NB4 (cell line): Measurements from ENCODE around the gene LRRC36.
A peak's percentile ranks its signal among the peaks of the same experiment; 100 is the strongest.

Experiments
- DNase-seq: peaks from one replicate; pipeline ENCODE4 v3.0.0; 2010; ENCODE audit warnings: low read depth
- H3K4me3 ChIP-seq: one replicate; pipeline ENCODE4 v1.5.1; 2011; ENCODE audit warnings: mild to moderate bottlenecking, low read depth, low read length, moderate library complexity
- MYC ChIP-seq: IDR thresholded peaks from 2 replicates; pipeline ENCODE4 v1.6.1; 2011; ENCODE audit warnings: low read depth, low read length
- POLR2A ChIP-seq: IDR thresholded peaks from 2 replicates; pipeline ENCODE4 v1.6.1; 2011; ENCODE audit warnings: mild to moderate bottlenecking; ENCODE audit not compliant: insufficient read length; ENCODE audit errors: extremely low read depth
- TF ChIP-seq, protein P1 (sequence below): IDR thresholded peaks from one replicate; pipeline ENCODE4 v1.5.1; 2012; ENCODE audit warnings: low read depth, low read length
- TF ChIP-seq, protein P2 (sequence below): IDR thresholded peaks from 2 replicates; pipeline ENCODE4 v1.6.1; 2011; ENCODE audit warnings: low read depth, low read length

LRRC36 gene

DNA sequence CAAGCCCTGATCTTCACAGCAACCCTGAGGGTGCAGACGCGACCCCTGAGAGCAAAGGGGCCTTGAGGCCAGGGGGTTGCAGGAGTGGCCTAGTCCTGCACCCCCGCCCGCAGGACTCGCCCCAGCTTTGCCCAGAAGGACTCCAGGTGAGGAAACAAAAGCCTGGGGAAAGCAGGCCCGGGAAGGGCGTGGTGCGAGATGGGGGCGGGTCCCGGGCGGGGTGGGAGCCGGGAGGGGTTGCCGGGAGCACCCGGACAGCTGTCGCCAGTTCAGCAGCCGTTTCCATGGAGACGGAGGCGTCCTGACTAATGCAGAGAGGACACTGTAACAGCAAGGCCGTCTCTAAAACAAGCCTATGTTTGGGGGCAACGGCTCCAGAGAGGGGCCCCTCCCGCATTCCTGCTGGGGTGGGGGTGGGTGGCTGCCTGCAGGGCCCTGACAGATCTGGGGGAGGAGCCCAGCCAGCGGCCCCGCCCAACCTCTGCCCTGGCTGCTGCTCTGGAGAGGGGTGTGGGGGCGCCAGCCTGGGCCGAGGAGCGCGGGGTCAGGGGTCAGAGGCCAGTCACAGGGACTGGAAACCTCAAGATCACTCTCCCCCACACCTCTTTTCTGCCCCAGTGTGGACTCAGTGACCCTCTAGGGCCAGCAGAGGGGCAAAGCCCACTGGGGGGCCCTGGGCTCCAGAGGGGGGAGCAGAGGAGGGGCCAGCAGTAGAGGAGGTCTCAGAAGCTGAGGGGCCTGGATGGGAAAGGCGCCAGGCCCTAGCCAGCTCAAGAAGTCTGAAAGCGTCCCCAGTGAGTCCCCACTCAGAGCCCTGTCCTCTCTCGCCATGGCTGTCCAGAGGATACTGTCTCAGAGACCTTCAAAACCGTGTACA lies 69.8 kb downstream of the LRRC36 start:
- no peak for TF ChIP-seq POLR2A
- TF ChIP-seq, protein P1, sequence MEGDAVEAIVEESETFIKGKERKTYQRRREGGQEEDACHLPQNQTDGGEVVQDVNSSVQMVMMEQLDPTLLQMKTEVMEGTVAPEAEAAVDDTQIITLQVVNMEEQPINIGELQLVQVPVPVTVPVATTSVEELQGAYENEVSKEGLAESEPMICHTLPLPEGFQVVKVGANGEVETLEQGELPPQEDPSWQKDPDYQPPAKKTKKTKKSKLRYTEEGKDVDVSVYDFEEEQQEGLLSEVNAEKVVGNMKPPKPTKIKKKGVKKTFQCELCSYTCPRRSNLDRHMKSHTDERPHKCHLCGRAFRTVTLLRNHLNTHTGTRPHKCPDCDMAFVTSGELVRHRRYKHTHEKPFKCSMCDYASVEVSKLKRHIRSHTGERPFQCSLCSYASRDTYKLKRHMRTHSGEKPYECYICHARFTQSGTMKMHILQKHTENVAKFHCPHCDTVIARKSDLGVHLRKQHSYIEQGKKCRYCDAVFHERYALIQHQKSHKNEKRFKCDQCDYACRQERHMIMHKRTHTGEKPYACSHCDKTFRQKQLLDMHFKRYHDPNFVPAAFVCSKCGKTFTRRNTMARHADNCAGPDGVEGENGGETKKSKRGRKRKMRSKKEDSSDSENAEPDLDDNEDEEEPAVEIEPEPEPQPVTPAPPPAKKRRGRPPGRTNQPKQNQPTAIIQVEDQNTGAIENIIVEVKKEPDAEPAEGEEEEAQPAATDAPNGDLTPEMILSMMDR, result no peak
- TF ChIP-seq, protein P2, sequence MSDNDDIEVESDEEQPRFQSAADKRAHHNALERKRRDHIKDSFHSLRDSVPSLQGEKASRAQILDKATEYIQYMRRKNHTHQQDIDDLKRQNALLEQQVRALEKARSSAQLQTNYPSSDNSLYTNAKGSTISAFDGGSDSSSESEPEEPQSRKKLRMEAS, result no peak
- no peak for TF ChIP-seq MYC
- peak; percentile 45 for DNase-seq
- no peak overlapping the region for H3K4me3 ChIP-seq

DNA sequence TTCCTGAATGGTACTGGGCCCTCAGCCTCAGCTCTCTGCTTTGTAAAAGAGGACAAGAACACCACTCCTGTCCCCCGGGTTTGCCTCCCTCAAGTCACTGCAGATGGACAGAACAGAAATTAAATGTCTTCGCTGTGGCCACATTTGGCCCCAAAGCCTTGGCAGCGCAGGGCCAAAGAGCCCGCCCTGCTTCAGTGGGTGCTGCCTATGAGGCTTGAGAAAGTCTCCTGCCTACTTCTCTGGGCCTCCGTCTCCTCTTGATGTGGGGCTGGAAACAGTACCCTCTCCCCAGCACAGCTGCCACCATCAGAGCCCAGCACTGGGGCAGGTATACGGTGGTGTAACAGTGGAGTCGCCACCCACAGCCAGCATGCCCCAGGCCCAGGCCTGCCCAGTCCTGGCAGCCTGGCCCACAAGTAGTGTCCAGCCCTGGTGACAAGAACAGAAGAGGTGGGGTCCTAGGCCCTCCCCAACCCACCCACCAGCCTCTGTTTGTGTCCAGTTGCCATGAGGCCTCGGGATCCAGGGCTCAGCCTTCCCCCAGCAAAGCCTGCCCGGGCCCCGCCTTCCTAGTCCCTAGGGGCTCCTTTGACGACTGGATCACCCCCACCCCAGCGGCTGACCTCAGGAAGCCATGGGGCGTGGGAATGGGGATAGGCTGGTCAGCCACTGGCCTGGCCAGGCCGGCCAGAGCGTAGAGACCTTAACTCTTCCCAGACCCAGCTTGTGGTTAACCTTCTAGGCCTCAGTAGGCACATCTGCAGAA lies 70.6 kb downstream of the LRRC36 start:
- H3K4me3 ChIP-seq, result no peak overlapping the region
- TF ChIP-seq MYC (no peak), POLR2A (no peak)
- TF ChIP-seq, protein P1, result no peak
- TF ChIP-seq, protein P2, result no peak
- no peak for DNase-seq

DNA sequence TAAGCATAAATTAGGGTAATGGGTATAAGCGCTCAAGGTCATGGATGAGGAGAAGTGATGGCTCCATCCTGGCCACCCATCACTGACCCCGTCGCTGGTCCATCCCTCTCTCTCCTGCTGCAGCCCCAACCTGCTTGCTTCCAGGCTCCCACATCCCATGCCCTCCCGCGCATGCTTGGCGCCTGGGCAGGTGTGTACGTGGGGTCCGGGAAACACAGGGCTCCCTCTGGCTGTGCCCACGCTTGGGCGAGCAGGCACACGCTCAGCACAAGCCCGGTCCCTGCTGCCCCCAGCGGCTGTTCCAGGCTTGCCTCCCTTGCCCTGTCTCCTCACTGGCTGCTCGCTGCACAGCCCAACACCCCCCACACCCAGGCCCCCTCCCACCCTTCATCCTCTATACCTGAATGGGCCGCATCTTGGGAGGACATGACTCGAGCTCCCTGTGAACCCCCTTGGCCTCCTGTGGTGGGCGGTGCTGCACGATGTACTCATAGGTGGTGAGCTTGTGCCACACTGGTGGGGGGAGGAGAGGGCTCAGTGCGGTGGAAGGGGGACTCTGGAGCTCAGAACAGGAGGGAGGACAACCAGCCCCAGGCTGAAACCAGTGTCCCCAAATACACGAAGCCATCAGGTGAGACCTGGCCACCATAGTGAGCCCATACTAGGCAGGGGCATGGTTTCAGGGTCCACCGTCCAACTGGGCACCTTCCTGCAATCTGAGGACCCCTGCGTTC lies 71.4 kb downstream of the LRRC36 start:
- no peak overlapping the region for H3K4me3 ChIP-seq
- no peak for DNase-seq
- TF ChIP-seq, protein P1, result no peak
- TF ChIP-seq, protein P2, result no peak
- no peak for TF ChIP-seq MYC
- TF ChIP-seq POLR2A, result no peak

DNA sequence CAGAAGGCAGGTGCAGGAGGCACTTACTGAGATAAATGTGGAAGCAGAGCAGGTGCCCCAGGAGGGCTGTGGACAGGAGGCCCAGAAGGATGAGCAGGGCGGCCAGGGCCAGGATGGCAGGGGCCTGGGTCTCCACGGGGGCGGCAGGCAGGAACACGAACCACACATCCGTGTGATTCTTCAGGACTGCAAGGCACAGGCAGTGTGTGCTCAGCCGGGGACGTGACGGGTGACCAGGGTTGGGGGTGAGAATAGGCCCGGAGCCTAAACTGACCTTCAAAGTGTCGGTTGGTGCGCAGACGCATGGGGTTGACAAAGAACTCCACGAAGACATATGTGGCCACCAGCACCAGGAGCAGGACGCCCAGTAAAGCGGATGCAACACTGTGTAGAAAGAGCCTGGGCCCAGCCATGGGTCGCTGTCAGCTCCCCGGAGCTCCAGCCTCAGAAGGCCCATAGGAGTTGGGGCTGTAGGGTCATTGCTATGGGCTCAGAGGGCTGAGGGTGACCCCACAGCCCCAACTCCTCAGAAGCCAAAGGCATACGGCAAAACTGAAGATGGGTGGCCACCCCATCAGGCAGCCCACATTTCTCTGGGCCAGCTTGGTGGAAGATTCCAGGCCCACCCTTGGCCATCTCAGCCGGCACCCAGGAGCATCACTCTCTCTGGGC lies 72.1 kb downstream of the LRRC36 start:
- no peak for DNase-seq
- H3K4me3 ChIP-seq, result no peak overlapping the region
- TF ChIP-seq POLR2A (no peak), MYC (no peak)
- TF ChIP-seq, protein P1, result no peak
- TF ChIP-seq, protein P2, result no peak

DNA sequence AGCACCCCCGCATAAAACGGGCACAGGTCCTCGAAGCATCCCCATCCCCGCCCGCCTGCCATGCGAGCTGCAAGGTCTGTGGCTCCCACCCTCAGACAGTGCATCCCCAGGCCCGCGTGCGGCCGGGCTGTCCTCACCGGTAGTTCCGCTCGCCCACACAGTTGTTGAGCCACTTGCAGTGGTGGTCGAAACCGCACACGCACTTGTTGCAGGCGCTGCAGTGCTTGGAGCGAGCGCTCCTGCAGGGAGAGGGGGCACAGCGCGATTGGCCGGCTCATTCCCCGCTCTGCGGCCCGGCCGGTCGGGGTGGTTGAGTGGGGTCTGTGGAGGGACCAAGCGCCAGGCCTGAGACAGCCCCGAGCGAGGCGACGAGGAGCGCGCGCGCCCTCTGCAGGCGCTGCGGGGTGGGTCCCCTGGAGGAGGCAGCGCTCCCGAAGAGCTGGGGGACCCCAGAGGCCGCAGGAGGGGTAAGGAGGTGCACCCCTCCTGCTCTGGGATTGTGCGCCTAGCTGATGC lies 72.7 kb downstream of the LRRC36 start:
- no peak overlapping the region for H3K4me3 ChIP-seq
- DNase-seq, result peak; percentile 71
- no peak for TF ChIP-seq POLR2A
- TF ChIP-seq, protein P1, result peak; percentile 92
- TF ChIP-seq, protein P2, result no peak
- no peak for TF ChIP-seq MYC
